ENCODE data around the gene INPP1.
"Not testable (repeated sequence)": the region's sequence is repeated elsewhere in the genome, so short reads cannot be mapped to it uniquely, and the experiment has no call there.

INPP1 gene

DNA sequence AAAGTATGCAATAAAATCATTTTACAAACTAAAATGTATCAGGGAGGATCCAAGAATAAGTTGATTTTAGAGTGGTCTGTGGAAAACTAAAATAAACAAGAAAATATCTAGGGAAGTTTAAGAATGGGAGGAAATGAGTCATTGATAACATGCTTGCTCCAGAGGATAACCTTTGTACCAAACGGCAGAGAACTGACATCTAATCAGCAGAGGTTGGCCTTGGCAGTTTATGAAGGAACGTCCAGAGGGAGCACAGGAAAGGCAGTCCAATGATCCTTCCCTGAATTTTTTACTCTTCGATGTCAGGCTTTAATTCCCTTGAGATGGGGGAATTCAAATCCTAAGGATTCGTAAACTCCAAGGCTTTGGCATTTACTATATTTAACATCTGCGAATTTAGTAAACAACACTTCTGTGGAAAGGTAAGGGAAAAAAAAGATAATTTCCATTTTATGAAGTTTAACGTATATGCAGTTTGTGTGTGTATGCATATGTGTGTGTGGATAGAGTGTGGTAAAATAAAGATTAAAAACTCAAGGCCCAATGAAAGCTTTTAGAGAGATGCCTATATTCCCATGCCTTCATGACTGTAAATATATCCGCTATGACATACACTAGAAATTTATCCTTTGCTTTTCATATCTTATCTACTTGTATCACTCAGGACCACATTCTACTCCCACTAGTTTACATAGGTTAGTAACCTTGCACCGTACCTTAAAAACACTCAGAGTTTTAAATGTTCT lies 8.7 kb upstream of the INPP1 start:
- no peak for DNase-seq

DNA sequence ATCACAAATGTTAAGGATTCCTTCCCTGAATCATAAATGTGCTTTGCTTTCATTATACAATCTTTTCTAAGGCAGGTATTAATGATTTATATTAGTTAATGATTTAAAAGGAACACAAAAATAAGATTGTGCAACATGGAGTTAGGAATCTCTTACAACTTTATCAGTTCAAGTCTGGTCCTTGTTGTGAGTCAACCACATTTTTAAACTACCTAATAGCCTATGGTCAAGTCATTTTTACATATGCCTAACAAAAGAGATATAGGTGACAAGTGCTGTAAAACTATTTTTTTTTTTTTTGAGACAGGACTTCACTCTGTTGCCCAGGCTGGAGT lies 8.2 kb upstream of the INPP1 start:
- DNase-seq, result no peak

DNA sequence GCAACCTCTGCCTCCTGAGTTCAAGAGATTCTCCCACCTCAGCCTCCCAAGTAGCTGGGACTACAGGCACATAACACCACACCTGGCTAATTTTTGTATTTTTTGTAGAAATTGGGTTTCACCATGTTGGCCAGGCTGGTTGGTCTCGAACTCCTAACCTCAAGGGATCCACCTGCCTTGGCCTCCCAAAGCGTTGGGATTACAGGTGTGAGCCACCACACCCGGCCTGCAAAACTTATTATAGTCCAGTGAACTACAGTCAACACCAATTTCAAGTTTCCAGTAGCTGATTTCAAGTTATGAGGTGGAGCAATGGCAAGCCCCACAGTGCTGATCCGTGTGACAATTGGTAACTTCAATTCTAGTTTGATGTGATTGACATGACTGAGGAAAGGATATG lies 7.8 kb upstream of the INPP1 start:
- not testable (repeated sequence) for DNase-seq

DNA sequence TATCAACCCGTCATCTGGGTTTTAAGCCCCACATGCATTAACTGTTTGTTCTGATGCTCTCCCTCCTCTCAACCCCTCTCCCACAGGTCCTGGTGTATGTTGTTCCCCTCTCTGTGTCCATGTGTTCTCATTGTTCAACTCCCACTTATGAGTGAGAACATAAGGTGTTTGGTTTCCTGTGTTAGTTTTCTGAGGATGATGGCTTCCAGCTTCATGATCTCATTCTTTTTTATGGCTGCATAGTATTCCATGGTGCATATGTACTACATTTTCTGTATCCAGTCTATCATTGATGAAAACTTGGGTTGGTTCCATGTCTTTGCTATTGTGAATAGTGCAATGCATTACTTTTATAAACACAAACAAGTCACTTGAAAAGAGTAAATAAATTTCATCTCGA lies 7.0 kb upstream of the INPP1 start:
- no peak for DNase-seq

DNA sequence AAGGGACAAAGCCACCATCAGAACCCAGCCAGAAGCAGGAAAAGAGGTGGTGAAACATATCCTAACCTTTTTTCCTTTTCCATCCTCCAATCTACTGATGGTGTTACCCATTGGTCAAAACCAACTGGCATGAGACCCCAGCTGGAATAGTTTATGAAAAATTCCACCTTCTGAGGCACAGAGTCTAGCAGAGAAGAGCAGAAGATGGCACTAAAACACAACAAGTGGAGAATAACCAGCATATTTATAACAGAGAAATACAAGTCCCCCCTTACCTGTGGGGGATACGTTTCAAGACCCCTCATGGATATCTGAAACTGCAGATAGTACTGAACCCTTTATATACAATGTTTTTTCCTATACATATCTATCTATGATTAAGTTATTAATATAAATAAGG lies 4.9 kb upstream of the INPP1 start:
- no peak for DNase-seq

DNA sequence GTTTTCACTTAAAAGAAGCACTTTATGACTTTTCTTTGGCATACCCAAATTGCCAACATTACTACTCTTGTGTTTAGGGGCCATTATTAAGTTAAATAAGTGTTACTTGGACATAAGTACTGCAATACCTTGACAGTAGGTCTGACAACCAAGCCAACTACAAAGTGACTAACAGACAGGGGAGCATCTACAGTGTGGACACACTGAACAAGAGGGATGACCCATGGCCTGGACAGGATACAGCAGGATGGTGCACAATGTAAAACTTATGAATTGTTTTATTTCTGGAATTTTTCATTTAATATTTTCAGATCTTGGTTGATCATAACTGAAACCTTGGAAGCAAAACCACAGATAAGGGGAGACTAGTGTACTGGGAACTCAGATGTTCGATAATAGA lies 4.0 kb upstream of the INPP1 start:
- no peak for DNase-seq

DNA sequence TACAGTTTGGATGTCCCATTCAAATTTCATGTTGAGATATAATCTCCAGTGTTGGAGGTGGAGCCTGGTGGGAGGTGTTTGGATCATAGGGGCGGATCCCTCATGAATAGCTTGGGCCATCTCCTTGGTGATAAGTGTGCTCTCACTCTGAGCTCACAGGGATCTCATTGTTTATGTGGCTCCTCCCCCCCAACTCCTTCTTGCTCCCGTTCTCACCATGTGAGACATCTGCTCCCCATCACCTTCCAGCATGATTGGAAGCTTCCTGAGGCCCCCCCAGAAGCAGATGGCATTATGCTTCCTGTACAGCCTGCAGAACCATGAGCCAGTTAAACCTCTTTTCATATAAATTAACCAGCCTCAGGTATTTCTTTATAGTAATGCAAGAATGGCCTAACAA lies 3.0 kb upstream of the INPP1 start:
- no peak for DNase-seq

DNA sequence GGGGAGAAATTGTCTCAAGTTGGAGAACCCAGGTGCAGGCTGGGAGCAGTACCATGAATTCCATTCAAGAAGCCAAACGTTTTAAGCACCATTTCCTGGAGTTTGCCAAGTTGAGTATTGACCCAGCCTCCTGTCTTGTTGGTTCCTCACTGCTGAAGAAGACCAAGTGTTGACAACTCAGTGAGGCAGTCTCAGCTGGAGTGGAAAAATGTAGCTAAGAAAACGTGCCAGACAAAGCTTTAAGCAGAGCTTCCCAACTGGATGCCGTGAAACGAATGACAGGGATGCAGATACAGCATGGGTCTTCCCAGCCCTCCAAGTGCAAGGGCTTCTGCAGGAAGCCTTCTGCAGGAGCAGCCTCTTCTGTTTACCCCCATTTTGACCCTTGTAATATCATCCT lies 778 bp upstream of the INPP1 start:
- DNase-seq, result no peak

DNA sequence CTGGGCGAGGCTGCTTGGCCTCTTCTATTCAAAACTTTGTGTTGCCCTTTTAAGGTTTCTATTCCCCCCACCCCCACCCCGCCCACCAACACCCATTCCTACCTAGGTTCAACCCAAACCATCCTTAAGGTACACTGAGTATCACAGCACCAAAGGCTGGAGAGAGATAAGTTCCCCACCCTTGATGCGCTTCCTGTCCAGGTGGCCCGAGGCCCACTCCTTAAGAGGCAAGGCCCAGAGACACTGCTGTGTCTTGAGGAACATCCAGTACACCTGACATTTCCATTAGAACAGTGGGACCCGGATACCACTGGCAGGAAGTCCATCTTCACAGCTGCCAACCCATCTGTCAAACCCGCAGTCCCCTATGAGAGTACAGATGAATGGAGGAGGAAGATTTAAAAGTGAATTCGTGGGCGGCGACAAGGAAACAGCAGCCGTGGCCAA lies 277 bp upstream of the INPP1 start:
- DNase-seq, result no peak

DNA sequence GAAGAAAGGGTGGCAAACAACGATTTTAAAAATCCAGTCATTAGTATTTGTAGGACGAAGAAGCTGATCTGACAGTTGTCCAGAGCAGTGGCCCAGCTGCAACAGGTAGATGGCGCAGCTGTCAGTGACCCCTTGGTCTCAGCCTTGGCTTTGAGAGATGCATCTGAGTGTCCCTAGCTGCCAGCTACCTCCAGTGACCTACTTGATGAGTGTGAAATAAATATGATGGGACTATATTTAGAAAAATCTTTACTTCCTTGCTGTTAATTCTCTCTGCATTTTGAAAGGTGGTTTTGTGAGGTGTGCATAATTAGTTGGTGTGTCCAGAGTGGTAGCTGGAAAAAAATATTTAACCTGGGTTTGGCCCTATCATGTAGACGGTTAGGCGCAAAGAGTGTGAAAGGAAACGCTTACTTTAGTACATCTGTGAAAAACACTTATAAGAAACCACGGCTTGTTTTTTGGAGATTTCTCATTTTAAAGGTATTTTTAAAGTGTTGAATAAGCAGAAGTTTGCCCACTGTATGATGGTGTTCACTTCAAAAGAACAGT lies 963 bp downstream of the INPP1 start:
- no peak for DNase-seq

DNA sequence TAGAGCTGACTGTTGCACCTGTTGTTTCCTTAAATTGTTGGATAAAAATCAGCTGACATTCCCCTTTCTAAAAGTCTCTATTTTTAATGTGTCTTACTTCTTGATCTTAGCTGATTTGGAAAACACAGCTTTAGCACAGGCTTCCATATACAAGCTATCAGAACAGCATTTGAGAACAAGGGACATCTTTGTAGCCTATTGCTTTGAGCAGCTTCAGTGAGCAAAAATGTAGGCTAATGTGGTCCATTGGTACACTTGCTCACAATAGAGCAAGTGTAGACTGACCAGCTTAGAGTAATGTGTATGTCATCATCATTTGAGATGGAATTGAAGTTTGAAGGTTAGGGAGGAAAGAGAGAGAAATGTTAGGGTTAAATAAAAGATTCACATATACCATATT lies 7.0 kb downstream of the INPP1 start:
- no peak for DNase-seq

DNA sequence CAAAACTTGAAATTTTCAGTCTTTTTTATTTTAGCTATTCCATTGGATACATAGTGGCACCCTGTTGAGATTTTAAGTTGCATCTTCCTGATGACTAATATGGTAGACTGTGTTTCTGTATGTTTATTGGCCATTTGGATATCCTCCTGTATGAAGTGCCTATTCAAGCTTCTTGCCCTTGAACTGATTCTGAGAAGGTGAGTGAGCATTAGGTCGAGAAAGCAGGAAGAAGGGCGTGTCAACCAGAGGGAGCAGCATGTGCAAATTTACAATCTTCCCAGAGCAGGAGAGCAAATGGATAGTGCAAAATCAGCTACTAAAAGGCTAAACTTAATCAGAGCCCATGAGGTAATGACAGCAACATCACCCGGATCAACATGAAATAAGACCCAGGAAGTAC lies 8.6 kb downstream of the INPP1 start:
- DNase-seq, result no peak

DNA sequence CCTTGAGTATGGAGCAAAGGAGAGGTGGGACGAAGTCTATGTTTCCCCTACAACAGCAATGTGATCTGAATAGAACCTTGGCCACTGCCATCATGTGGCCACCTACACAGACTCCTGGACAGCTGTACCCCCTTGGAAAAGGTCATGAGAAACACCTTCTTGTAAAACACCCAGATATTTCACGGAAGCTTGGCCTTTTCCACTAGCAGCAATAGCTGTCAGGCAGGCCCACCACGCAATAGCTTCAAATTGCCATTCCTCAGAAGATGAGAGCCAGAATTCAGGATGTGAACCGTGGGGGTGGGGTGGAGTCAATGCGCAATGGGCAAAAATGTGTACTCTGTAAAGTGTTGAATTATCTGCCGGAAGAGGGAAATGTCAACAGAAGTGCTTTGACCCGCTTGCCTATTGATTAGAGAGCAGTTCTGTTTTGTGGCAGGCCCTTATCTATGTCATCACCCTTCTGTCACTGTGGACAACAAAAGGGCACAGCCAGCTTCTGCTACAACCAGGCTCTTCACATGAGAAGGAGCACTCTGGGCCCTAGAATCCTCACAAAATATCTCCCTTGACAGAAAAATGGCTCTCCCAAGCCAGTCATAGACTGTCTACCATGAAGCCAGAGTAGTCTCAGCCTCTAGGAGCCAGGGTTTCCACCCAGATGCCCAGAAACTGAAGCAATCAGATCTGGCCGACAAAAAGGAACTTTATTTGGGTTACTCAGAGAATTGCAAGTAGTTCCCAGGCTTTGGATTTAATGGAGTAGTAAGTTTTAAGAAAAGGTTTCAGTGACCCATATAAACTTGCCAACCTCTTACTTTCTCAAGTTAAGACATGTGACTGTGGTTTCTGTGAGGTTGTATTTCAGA lies 9.5 kb downstream of the INPP1 start:
- DNase-seq, result peak; percentile 40

DNA sequence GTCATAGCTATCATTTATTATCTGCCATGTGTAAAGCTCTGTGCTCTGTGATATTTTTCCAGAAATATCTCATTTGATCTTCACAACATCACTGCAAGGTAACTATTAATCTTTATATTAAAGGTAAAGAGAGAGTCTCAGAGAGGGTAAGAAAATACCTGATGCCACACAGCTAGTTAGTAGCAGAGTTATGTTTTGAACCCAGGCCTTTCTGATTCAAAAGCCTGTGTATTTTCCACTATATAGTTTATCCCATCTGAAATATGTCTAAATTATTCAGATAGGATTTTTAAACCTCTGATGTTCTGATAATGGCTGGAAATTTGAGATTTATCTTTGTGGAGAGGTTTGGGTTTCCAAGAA lies 10.1 kb downstream of the INPP1 start:
- no peak for DNase-seq

DNA sequence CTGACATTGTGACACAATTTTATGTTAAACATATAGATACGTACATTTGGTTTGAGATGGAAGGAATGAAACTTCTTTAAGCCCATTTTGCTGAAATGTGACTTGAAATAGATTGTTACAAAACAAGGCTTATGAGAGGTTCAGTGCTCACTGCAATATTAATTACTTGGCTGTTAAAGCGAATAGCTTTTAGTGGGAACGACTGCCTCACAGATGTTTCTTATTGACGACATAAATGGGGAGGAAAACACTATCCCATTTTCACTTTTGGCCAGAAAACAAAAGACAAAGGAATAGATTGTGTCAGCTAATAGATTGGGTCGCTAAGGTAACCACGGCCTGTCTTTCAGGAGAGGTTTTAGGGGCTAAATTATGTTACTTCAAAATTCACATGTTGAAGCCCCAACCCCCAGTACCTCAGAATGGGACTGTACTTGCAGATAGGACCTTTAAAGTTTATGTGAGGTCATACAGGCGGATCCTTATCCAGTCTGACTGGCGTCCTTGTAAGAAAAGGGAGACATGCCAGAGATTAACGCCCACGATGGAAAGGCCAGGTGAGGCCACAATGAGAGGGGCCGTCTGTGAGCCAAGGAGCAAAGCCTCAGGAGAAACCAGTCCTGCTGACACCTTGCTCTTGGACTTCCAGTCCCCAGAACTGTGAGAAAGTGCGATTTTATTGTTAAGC lies 10.8 kb downstream of the INPP1 start:
- no peak for DNase-seq

DNA sequence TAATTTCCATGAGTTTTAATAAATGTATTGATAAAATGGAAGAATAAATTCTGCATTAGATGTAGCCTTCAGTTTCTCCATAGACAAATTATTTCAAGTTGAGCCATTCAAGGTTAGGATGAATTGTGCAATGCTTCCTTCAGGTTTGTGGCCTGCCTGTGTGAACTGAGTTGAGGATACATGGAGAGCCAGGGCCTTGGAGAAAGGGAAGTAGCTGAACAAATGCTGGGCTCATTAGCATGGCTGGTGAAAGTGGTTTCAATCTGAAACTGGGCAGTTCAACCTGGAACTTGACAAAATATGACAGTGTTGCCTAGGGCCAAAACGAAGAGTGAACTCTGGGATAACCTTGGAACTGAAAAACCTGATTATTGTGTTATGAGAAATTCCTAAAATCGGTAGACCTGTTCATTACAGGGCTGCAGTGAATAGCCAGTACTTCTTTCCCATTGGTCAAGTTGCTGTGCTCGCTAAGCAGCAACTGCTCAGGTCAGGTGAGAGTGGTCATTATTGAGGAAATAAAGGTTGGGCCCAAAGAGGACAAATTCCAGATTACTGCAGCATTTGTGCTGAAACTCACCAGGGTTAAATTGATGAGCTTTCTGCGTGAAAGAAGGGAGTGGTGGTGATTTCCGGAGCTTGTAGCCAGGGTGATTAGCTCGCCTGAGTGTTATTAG lies 12.7 kb downstream of the INPP1 start:
- no peak for DNase-seq

DNA sequence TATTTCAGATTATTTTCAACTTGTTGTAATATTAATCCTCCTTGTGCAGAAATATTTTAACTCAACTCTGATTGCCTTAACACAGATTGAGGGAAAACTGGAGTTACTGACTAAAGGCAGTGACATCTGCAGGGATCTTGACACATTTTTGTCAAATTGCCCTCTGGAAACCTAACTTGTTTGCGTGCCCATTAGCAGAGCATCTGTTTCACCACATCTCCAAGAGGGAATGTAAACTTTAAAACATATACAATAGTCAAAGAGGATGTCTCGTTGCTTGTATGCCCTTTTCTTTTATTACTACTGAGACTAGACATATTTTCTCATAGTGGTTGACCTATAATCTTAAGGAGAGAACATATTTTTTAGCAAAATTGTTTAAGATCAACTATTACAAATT lies 14.2 kb downstream of the INPP1 start:
- no peak for DNase-seq

DNA sequence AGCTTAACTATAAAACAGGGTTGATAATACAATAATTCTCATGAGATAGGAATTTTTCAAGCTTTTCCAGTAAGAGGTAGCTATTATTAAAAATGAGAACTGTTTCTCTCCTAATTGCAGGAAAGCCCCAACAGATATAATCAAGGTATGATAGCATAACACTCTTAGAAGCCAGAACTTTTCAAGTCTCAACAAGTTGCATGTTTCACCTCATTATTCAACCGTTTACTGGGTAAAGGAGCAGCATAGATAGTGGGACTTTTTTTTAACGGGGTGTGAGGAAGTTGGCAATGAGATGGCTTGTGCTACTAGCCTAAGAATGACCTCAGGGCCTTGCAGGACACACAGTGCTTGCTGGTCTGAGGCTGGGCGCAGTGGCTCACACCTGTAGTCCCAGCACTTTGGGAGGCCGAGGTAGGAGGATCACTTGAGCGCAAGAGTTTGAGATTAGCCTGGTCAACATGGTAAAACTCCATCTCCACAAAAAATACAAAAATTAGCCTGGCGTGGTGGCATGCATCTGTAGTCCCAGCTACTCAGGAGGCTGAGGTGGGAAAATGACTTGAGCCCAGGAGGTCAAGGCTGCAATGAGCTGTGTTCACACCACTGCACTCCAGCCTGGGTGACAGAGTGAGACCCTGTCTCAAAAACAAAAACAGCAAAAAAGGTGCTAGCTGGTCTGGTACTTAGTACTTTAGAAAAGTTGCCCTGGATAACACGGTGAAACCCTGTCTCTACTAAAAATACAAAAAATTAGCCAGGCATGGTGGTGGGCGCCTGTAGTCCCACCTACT lies 15.5 kb downstream of the INPP1 start:
- not testable (repeated sequence) for DNase-seq

DNA sequence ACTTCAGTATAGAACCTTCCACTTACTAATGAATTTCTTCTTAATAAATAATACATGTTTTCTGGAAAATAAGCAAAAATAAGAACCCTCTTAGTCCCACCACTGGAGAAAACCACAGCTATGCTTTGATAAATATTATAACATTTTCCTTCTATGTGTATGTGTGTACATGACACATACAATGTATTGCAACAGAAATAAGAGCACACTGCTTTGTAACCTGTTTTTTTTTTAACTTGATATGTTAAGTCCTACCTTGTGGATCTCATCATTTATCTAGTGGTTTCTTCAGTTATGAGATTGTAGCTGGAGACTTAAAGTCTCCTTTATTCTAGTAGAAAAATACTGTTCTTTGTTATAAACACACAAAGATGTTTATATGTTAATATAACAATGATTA lies 17.2 kb downstream of the INPP1 start:
- no peak for DNase-seq

DNA sequence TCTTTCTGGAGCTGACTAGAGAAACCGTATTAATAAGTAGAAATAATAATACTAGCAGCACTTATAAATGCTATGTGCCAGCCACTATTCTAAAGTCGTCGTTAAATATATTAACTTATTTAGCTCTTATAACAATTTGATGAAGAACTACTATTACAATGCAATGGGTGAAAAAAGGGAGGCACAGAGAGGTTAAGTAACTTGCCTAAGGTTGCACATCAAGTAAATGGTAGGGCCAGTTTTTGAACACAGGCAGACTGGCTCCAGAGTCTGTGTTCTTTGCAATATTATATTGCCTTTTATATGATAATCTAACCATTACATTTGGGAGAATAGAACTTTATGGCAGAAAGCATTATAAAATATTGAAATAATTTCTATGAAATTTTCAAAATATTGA lies 17.6 kb downstream of the INPP1 start:
- DNase-seq, result no peak

DNA sequence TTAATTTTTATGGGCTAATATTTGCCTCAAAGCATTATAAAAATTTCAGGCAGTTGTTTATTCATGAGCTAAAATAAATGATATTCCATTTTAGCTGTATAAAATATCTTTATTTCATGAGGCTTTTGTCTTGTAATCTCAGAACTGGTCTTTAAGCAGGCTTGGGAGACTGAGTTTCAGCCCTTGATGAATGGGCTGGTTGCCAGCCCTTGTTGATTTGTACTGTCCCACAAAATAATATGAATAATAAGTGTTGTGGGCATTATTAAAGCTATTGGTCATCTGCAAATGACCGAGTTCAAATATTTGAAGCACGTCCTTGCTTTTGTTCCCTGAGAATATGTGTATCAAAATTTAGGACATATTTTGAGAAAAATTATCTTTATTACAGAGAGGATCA lies 18.2 kb downstream of the INPP1 start:
- DNase-seq, result no peak

DNA sequence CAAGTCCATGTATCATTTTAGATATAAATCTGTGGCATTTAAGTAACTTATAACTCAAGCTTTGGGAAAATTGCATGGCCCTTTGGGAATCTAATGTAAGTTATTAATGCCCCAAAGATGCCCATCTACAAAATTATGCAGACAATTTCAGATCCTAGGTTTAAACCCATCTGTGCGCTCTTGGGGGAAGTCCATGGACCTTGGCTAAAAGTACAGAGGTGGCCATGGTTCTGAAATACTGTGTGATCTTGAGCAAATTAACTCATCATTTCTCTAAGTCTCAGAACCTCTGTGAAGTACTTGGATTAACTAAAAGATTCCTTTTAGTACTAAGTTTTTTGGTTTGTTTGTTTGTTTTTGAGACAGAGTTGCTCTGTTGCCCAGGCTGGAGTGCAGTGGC lies 19.5 kb downstream of the INPP1 start:
- DNase-seq, result no peak
